HG03571 (cell line): Measurements from ENCODE around the gene SLC23A2.
"Not testable (repeated sequence)": the region's sequence is repeated elsewhere in the genome, so short reads cannot be mapped to it uniquely, and the experiment has no call there.

Source experiments
- ATAC-seq: cut with Tn5 transposase; IDR thresholded peaks from one replicate; pipeline ENCODE4 v1.9.1; 2021; ENCODE audit not compliant: unreplicated experiment

The SLC23A2 gene

GRCh38 chr20:5008759-5009158 is 7.4 kb upstream of the SLC23A2 start:
- ATAC-seq = no peak

GRCh38 chr20:5005326-5005725 is 4.0 kb upstream of the SLC23A2 start:
- no peak for ATAC-seq

- not testable (repeated sequence) for ATAC-seq
Observed at GRCh38 chr20:5004825-5005224, 3.5 kb upstream of the SLC23A2 start.

GRCh38 chr20:5003626-5004025 is 2.3 kb upstream of the SLC23A2 start:
- ATAC-seq = no peak

- ATAC-seq = no peak
Observed at GRCh38 chr20:5002077-5002413, 735 bp upstream of the SLC23A2 start.

DNA sequence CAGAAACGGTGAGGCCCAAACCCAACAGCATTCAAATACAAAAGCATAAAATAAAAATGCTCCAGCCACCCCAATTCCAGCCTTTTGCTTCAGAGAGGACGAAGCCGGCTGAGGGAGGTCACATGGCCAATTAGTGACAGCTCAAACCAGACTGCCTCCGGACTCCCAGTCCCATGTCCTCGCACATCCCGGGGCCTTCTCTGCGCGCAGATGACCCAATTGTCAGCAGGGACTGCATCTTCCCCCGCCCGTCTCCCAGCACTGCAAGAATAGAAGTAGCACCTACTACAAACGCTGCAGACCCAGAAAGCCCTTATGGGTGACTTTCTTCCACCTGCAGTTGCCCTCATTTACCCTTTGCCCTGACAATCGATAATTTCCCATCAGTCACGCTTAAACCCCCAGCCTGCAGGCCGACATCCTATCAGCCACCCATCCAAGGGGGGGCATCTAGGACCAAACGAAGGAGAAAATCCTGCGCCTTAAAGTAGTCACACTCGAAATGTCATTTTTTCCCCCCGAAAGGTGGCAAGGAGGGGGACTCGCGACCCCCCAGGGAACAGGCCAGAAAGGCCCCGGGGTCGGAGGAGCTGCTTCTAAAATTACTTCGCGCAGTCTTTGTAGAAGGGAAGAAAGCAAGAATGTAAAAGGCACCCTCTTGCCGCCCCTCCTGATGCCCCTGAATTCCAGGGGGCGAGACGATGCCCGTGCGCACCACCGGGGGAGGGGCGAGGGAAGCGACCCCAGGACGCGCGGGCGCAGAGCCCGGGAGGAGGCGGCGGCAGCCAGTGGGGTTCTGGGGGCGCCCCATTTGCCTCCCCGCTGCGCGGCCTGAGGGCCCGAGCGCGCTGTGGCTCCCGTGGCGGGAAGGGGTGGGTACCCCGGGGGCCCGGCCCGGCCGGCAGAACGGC is 792 bp downstream of the SLC23A2 start:
- ATAC-seq = no peak

DNA sequence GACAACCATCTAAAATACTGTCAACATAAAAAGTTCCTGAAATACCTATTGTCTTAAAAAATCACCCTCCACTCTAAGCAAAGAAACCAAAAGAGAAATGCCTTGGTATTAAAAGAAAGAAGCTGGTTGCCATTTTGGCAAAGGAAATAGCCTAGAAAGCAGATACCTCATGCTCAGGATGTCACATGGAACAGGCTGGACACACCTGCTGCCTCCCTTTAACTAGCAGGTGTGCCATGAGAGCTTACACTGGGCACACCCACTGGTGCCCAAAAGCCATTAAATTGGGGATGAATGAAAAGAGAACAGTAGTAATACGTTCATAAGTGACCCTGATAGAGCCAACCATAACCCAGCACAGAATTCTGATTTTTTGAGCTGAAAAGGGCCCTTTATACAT is 1.5 kb downstream of the SLC23A2 start:
- ATAC-seq = no peak

DNA sequence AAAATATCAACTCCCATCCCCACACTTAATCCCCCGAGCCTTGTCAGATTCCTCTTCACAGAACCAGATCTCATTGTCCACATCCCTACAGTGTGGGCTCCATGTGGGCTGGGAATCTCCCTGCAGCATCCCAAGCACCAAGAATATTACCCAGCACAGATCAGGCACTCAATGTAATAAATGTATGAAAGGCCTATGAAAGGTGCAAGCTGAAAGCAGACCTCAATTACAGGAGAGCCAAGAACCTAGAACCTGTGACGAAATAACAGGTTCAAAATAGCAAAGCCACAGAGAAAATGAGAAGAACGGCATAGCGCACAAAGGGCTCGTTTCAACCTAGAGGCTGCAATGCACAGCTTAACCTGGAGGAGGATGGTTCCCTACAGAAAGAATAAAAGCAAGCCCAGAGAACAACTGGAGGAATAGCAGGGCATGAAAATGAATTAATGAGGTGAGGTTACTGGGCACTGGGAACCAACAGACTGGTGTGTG is 3.1 kb downstream of the SLC23A2 start:
- no peak for ATAC-seq

- no peak for ATAC-seq
Observed at GRCh38 chr20:4997222-4997621, 4.1 kb downstream of the SLC23A2 start.

DNA sequence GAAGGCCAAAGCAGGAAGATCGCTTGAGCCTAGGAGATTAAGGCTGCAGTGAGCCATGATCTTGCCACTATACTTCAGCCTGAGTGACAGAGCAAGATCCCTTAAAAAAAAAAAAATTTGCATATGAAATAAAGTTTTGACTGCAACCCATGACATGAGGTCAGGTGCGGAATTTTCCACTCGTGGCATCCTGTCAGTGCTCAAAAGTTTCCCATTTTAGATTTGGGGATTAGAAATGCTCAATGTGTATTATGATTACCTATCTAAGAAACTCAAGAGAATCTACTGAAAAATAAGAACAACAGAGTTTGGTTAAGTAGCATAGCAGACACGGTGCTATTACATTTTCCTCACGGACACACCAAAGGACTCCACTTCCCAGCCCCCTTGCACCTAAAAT is 11.7 kb downstream of the SLC23A2 start:
- ATAC-seq = no peak

GRCh38 chr20:4987130-4987529 is 14.2 kb downstream of the SLC23A2 start:
- no peak for ATAC-seq

DNA sequence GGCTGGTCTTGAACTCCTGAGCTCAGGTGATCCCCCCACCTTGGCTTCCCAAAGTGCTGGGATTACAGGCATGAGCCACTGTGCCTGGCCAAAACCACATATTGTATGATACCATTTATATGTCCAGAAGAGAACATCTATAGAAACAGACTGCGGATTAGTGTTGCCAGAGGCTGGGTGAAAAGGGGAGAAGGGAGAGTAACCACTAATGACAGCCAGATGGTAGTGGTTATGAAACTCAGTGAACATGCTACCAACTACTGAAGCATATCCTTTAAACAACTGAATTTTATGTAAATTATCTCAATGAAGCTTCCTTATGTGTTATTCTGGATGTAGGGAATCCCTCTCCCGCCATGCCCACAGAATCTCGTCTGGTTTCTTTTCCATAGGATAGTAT is 15.7 kb downstream of the SLC23A2 start:
- peak; percentile 57 for ATAC-seq

- ATAC-seq = no peak
Observed at GRCh38 chr20:4982281-4982680, 19.0 kb downstream of the SLC23A2 start.

DNA sequence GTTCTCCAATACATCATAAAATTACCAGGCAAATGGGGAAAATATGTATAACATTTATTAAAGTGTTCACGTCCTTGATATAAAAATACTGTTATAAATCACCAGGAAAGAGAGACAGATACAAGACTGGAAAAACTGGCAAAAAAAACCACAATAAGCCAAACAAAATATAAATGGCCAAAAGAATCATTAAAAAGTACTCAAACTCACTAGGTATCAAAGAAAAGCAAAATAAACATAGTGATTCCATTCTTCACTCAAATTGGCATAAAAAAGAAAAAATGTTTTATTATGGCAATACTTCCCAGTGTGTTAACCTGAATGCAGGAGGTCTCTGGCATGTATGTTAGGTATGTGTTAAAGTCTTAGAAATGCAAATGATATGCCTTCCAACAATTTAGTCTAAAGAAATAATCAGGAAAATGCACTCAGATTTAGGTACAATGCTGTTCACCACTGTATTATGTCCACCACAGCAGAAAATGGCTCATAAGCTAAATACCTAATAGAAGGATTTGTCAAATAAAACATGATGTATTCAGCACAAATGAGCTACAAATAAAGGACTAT is 21.4 kb downstream of the SLC23A2 start:
- ATAC-seq = no peak

DNA sequence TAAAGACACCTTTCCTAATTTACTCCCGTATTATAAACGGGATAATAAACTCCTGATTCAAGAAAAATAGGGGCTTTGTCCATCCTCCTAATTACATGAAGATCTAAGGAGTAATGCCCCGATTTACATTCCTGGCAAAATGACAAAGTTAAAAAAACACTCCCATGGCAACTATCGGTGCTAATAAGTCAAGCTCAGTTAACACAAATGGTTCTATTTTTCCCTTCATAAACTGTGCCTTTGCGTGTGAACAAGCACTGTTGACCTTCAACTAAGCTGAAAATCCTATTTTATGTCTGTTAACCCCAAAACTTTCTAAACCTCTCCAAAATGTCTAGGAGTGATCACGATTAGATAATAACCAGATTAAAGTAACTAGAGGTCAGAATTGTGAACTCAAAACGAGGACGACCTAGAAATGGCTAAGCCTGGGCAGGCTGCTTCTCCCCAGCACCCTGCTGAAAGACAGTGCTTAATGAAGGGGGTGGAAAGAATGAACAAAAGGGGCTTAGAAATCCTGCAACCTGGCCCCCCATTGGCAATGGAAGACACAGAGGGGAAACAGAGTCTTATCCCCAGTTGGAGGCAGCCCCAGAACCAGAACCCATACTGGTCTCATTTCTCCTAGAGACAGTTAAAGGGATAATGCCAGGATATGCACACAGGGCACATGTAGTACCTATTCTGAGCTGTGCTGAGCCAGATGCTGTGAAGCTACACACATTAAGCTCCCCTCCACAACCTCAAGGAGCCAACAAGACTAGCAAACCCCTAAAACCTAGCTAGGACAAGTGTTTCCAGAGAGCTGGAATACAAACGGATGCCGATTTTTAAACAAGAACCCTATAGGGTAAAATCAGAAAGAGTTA is 23.0 kb downstream of the SLC23A2 start:
- ATAC-seq = no peak

DNA sequence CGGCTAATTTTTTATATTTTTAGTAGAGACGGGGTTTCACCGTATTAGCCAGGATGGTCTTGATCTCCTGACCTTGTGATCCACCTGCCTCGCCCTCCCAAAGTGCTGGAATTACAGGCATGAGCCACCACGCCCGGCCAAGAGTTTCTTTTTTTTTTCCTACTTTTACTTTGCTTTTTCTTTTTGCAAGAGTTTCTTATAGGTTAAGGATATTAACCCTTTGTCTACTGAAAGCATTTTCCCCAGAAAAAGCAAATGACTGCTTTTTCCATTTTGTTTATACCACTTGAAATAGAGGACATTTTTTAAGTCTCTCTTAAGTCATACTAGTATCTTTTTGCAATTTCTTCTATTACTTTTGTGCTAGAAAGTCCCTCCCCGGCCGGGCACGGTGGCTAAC is 25.3 kb downstream of the SLC23A2 start:
- ATAC-seq = not testable (repeated sequence)

DNA sequence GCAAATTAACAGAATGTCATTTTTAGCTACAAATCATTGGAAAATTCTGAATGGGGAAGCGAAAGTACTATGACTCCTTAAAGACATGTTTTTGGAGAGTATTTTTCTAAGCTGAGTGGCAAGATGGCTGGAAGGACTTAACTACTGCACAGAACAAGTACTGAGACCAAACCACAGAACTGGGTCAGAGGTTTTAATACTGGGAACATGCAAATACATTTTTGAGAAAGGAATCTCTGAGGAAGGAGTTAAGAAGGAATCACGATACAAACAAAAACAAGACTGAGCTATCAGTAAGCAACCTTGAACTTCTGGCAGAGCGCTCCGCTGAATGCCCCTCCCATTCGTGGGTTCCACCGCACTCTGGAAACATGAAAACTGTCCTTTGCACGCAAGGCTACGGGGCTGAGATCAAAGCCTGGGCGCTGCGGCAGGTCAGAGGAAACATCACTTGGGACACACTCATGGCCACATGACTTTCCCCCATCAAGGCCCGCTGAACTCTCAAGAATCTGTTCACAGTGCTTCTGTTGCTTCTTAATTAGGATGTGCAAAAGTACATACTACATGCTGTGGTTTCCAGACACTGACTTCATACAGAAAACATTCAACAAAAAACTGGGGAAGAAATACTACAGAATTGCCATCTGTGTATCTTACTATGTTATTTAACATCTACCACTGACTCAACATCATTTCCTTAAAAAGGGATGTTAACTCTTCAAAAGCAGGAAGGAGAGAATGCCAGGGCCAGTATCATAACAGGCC is 27.8 kb downstream of the SLC23A2 start:
- peak; percentile 68 for ATAC-seq

DNA sequence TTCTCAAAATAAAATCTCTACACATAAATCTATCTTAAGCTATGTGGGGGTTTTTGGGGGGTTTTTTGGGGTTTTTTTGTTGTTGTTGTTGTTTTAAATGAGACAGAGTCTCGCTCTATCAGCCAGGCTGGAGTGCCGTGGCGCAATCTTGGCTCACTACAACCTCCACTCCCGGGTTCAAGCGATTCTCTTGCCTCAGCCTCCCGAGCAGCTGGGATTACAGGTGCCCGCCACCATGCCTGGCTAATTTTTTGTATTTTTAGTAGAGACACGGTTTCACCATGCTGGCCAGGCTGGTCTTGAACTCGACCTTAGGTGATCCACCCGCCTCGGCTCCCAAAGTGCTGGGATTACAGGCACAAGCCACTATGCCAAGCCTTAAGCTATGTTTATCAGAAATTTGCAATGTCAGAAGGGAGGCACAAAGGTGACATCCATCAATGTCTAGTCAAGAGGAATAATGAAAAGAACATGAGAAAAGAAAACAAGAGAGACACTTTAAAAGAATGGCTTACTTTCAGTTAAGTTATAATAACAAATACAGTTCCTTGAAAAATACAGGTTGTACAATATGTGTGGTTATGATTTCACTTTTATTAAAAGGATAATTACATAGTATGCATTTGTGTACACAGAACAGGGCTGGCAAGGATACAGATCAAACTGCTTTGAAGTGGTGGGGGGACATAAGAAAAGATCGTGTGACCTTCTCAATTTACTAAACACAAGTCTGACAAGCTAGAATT is 28.6 kb downstream of the SLC23A2 start:
- ATAC-seq = no peak

DNA sequence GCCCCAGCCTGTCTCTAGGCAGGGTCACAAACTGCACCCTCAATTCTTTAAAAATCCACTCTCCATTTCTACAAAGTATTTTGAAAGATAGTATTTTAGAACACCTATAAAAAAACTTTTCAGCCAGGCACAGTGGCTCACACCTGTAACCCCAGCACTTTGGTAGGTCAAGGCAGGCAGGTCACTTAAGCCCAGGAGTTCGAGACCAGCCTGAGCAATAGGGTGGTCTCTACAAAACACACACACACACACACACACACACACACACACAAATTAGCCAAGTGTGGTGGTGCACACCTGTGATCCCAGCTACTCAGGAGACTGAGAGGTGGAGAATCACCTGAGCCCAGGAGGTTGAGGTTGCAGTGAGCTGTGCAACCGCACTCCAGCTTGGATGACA is 30.2 kb downstream of the SLC23A2 start:
- no peak for ATAC-seq
